ENCODE data around the gene PTPRCAP. TPM values are rescaled to one million over a fixed set of nuclear protein-coding genes. Genes with fewer than 3 reads are reported as not detected.

The PTPRCAP gene
- total and polyA plus RNA-seq, 10 of the 15 experiments (the other 5 are each of a cell fraction or from before 2014, with no cell fraction given), result 4.7 to 266 (median 125) TPM

GRCh38 chr11:67484847-67485311 lies 47.4 kb upstream of the PTPRCAP start (continued):
- TF ChIP-seq USF2 (IDR thresholded peaks at IDR 0.05; ENCODE audit: borderline replicate concordance, low read depth, low read length) (no peak), MEF2B (IDR thresholded peaks at IDR 0.05; ENCODE audit: partially characterized antibody, poor library complexity, severe bottlenecking) (peak; percentile 17), EGR1 (IDR thresholded peaks at IDR 0.05; ENCODE audit: borderline replicate concordance in 1 of 2, low read depth in 2 of 2, low read length in 2 of 2) (peak in 1 of 2 experiments; percentile 23; a peak in 1 of 3 replicates), SIX5 (IDR thresholded peaks at IDR 0.05; ENCODE audit: low read depth, low read length, severe bottlenecking) (no peak), EZH2 (IDR thresholded peaks at IDR 0.05; ENCODE audit: borderline replicate concordance, control insufficient read depth, low read depth, low read length) (no peak), ZBTB11 (CRISPR knock-in tag; IDR thresholded peaks at IDR 0.05) (no peak), YBX1 (IDR thresholded peaks at IDR 0.05) (no peak), NBN (IDR thresholded peaks at IDR 0.05) (peak; percentile 88), NFIC (IDR thresholded peaks at IDR 0.05; ENCODE audit: low read depth, low read length) (no peak), E4F1 (IDR thresholded peaks at IDR 0.05; ENCODE audit: borderline replicate concordance, partially characterized antibody) (no peak), BHLHE40 (IDR thresholded peaks at IDR 0.05; ENCODE audit: borderline replicate concordance in 1 of 2, low read depth in 2 of 2, low read length in 1 of 2) (peak; percentile 48 to 64; a peak in 2 of 4 replicates), HDAC6 (IDR thresholded peaks at IDR 0.05; ENCODE audit: unreplicated experiment) (no peak), TCF7 (IDR thresholded peaks at IDR 0.05; ENCODE audit: borderline replicate concordance) (no peak), ZSCAN29 (IDR thresholded peaks at IDR 0.05) (no peak), MYC (IDR thresholded peaks at IDR 0.05; ENCODE audit: insufficient read depth, insufficient read length, insufficient replicate concordance, low read length, severe bottlenecking) (no peak), RELB (IDR thresholded peaks at IDR 0.05; ENCODE audit: low read depth) (peak; percentile 64; the same call in 1 of the 2 replicates), YY1 (IDR thresholded peaks at IDR 0.05; ENCODE audit: low read depth, low read length) (0 out of 2 replicates have a peak, but pooled peaks have one; percentile 48), GATAD2B (conservative IDR thresholded peaks at IDR 0.05; ENCODE audit: low read depth) (peak; percentile 63; the same call in 1 of the 2 replicates)

Measured in GM12878 (cell line).